ENCODE measurements around the gene CCDC34.

The CCDC34 gene

DNA sequence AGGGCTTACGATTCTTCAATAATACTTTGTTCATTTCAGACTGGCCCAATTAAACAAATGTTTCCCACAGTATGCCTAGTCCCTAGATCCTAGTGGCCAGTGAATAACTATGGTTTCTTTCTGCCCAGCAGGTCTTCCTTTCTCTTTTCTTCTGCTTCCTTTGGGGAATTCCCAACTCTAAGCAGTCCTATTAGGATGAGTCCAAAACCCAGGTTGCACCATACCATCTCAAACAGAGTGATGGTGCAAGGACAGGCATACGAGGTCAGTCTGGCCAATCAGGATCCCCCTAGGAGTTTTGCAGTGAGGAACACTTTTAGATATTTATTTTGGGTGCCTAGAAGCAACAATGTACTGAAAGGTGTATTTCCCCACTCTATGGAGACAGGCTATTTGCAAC is 41.4 kb upstream of the CCDC34 start:
- Histone ChIP-seq H3K9me3 (no peaks in the 10 kb centered on the region), H4K20me1 (no peaks in the 10 kb centered on the region), H3K4me1 (no peaks in the 10 kb centered on the region), H3K27ac (no peak overlapping the region), H3K4me2 (no peak overlapping the region), H3K36me3 (no peaks in the 10 kb centered on the region), H3K4me3 (no peak overlapping the region), H3K27me3 (no peaks in the 10 kb centered on the region), H3K9ac (no peak overlapping the region)
- no peak for TF ChIP-seq Cebpa-rat (IDR thresholded peaks at IDR 0.05)

GRCh38 chr11:27403195-27403594 is 40.2 kb upstream of the CCDC34 start:
- no peak overlapping the region for H3K27ac ChIP-seq
- no peaks in the 10 kb centered on the region for H3K9me3 ChIP-seq
- H3K27me3 ChIP-seq: no peaks in the 10 kb centered on the region
- H3K36me3 ChIP-seq: no peaks in the 10 kb centered on the region
- no peak for TF ChIP-seq Cebpa-rat (IDR thresholded peaks at IDR 0.05)
- no peak overlapping the region for H3K4me2 ChIP-seq
- no peaks in the 10 kb centered on the region for H3K4me1 ChIP-seq
- no peak overlapping the region for H3K4me3 ChIP-seq
- H4K20me1 ChIP-seq: no peaks in the 10 kb centered on the region
- no peak overlapping the region for H3K9ac ChIP-seq

DNA sequence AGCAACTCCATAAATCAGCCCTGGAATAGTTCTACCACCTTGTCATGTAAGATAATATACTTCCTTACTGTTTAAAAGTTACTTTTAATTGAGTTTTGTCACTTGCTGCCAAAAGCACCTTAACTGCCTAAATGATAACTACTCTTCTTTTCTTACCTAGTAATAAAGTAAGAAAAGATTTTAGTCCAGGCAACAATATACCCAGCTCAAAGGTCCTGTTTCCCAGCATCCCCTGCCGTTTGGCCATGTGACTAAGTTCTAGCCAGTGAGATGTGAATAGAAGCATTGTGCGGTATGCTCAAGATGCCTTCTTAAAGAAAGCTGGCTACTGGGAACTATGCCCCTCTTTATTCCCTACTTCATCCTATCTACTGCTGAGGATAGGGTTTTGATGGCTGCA is 39.4 kb upstream of the CCDC34 start:
- TF ChIP-seq Cebpa-rat (IDR thresholded peaks at IDR 0.05): no peak
- no peaks in the 10 kb centered on the region for H4K20me1 ChIP-seq
- H3K4me2 ChIP-seq: no peak overlapping the region
- H3K27ac ChIP-seq: no peak overlapping the region
- no peak overlapping the region for H3K4me3 ChIP-seq
- no peak overlapping the region for H3K9ac ChIP-seq
- H3K4me1 ChIP-seq: no peaks in the 10 kb centered on the region
- no peaks in the 10 kb centered on the region for H3K9me3 ChIP-seq
- no peaks in the 10 kb centered on the region for H3K36me3 ChIP-seq
- H3K27me3 ChIP-seq: no peaks in the 10 kb centered on the region

GRCh38 chr11:27401833-27402316 is 38.9 kb upstream of the CCDC34 start:
- Histone ChIP-seq H3K4me3 (no peak overlapping the region), H3K36me3 (no peaks in the 10 kb centered on the region), H3K27ac (no peak overlapping the region), H3K4me1 (no peaks in the 10 kb centered on the region), H3K9ac (no peak overlapping the region), H3K4me2 (no peak overlapping the region), H3K9me3 (no peaks in the 10 kb centered on the region), H4K20me1 (no peaks in the 10 kb centered on the region), H3K27me3 (no peaks in the 10 kb centered on the region)
- no peak for TF ChIP-seq Cebpa-rat (IDR thresholded peaks at IDR 0.05)

- no peak overlapping the region for H3K4me2 ChIP-seq
- H3K27me3 ChIP-seq: no peaks in the 10 kb centered on the region
- no peak overlapping the region for H3K27ac ChIP-seq
- no peak for TF ChIP-seq Cebpa-rat (IDR thresholded peaks at IDR 0.05)
- H4K20me1 ChIP-seq: no peaks in the 10 kb centered on the region
- H3K4me3 ChIP-seq: no peak overlapping the region
- H3K36me3 ChIP-seq: no peaks in the 10 kb centered on the region
- no peaks in the 10 kb centered on the region for H3K9me3 ChIP-seq
- H3K9ac ChIP-seq: no peak overlapping the region
- no peaks in the 10 kb centered on the region for H3K4me1 ChIP-seq
These were observed 38.3 kb upstream of the CCDC34 start for GRCh38 chr11:27401280-27401832.

DNA sequence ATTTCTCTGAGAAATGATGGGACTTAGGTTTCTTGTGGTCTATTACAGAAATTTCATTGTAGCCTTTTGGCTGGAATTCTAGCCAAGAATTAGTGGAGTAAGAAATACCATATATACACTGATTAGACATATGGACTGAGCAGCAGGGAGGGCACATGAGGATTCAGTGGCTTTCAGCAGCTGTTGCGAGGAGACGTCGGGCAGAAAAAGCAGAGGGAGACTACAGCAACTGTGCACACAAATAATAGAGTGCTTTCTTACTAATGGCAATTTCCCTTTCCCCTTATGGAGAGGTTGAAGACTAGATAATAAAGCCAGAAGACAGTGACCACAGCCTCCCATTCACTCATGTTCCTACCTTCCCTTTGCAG is 35.4 kb upstream of the CCDC34 start:
- Histone ChIP-seq H3K9ac (no peak overlapping the region), H3K4me1 (no peaks in the 10 kb centered on the region), H4K20me1 (no peaks in the 10 kb centered on the region), H3K4me2 (no peak overlapping the region), H3K27me3 (no peaks in the 10 kb centered on the region), H3K4me3 (no peak overlapping the region), H3K27ac (no peak overlapping the region), H3K9me3 (no peaks in the 10 kb centered on the region), H3K36me3 (no peaks in the 10 kb centered on the region)
- TF ChIP-seq Cebpa-rat (IDR thresholded peaks at IDR 0.05): no peak

DNA sequence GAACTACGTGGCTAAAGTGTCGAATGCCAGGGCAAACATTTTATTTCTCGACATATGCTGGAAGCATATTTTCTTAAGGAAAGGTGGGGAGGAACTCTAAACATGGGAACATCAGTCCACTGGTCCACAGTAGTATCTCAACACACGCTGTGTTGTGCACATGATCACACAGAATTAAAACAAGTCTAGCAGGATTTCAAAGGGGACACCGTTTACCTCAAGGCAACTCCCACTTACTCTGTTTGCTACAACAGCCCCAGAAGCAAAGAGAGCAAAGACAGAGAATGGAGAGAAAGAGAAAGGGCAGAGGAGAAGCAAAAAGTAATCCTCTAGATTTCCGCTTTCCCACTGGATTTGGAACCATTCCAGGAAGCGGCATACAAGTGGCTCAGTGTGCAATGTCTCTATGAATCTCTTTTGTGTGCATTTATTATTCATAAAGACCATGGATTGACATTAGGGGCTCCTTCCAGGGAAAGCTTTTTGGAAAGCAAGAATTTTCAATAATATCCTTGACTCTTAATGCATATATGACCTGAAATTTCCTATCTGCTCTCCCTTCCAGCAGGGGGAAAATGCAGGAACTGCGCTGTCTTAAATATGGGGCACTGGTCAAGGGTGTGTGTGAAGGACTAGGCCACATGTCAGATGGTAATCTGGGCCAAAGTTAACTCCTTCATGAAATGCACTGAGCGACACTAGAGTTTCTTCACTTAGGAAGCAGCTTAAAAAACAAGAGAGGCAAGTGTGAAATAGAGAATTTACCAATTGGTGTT is 34.8 kb upstream of the CCDC34 start:
- TF ChIP-seq Cebpa-rat (IDR thresholded peaks at IDR 0.05): no peak
- no peak overlapping the region for H3K27ac ChIP-seq
- no peaks in the 10 kb centered on the region for H3K4me1 ChIP-seq
- no peak overlapping the region for H3K4me3 ChIP-seq
- H3K27me3 ChIP-seq: no peaks in the 10 kb centered on the region
- no peak overlapping the region for H3K9ac ChIP-seq
- H3K36me3 ChIP-seq: no peaks in the 10 kb centered on the region
- no peak overlapping the region for H3K4me2 ChIP-seq
- no peaks in the 10 kb centered on the region for H3K9me3 ChIP-seq
- no peaks in the 10 kb centered on the region for H4K20me1 ChIP-seq

GRCh38 chr11:27396259-27396839 is 33.3 kb upstream of the CCDC34 start:
- Histone ChIP-seq H3K27ac (no peak overlapping the region), H3K4me2 (no peak overlapping the region)

DNA sequence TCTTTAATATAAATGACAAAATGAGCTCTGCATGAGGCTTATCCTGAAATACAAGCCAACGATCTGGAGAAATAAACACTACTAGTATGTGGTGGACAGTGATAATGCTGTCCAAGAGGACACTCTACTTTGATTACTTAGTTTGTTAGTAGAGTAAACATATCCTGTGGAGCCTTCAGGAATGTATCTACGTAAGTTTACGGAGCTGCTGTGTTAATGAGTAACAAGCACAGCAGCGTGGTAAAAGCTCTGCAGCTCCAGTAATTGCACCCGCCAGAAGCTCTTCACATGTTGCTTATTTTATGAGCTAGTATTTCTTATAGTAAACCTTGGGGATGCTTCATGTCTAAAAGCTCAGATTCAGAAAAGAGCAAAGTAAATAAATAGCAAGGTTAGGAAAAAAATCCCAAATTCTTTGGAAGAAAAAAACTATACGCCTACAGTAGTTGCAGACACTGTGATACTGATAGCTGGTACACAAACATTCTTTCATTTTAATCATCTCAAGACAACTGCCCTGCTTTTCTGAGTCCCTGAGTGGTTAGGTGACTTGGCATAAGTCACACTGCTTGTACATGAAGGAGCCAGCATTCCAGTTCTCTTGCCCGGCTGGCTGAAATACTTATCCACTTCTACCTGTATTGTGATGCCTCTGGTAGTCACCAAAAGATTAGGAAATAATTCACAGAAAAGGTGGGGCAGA is 32.7 kb upstream of the CCDC34 start:
- no peak for TF ChIP-seq Cebpa-rat (IDR thresholded peaks at IDR 0.05)
- no peak overlapping the region for H3K27ac ChIP-seq
- no peak overlapping the region for H3K4me2 ChIP-seq
- no peak overlapping the region for H3K4me3 ChIP-seq
- H4K20me1 ChIP-seq: no peaks in the 10 kb centered on the region
- no peaks in the 10 kb centered on the region for H3K4me1 ChIP-seq
- no peaks in the 10 kb centered on the region for H3K36me3 ChIP-seq
- H3K27me3 ChIP-seq: no peaks in the 10 kb centered on the region
- no peak overlapping the region for H3K9ac ChIP-seq
- H3K9me3 ChIP-seq: no peaks in the 10 kb centered on the region

More at GRCh38 chr11:27396259-27396839, 33.3 kb upstream of the CCDC34 start:
- Histone ChIP-seq H4K20me1 (no peaks in the 10 kb centered on the region), H3K9ac (no peak overlapping the region), H3K4me1 (no peaks in the 10 kb centered on the region), H3K9me3 (no peaks in the 10 kb centered on the region), H3K36me3 (no peaks in the 10 kb centered on the region), H3K27me3 (no peaks in the 10 kb centered on the region), H3K4me3 (no peak overlapping the region)
- no peak for TF ChIP-seq Cebpa-rat (IDR thresholded peaks at IDR 0.05)

DNA sequence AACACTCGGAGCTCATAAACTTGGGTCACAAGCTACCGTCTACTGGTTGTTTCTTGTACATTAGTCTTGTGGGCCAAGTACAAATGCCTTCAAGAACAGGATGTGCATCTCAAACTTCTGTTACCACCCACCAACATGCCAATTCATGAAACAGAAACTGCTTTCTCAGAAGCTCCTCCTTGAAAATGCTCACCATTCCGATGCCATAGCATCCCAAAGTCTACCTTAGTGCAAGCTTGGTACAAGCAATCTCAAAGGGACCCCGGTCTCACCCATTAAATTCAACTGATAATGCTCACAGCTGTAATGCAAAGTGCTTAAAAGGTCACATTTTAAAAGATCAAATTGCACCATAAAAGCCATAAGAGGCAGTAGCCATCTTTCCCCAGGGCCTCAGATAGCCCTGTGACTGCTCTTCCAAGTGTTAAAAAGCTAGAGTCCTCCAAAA is 31.8 kb upstream of the CCDC34 start:
- Histone ChIP-seq H3K27me3 (no peaks in the 10 kb centered on the region), H3K9ac (no peak overlapping the region), H3K4me2 (no peak overlapping the region), H3K27ac (no peak overlapping the region), H3K4me3 (no peak overlapping the region), H4K20me1 (no peaks in the 10 kb centered on the region), H3K4me1 (no peaks in the 10 kb centered on the region), H3K36me3 (no peaks in the 10 kb centered on the region), H3K9me3 (no peaks in the 10 kb centered on the region)
- no peak for TF ChIP-seq Cebpa-rat (IDR thresholded peaks at IDR 0.05)
